ENCODE results near the gene RAB27B.
A peak's percentile ranks its signal among the peaks of the same experiment; 100 is the strongest.
"Not testable (repeated sequence)": the region's sequence is repeated elsewhere in the genome, so short reads cannot be mapped to it uniquely, and the experiment has no call there.

The RAB27B gene

GRCh38 chr18:54825601-54826344, 2.5 kb upstream of the RAB27B start:
- Histone ChIP-seq H3K4me1 (ENCODE audit: insufficient read depth, low read length) (peaks cover 9% of the 10 kb centered on the region), H2AFZ (ENCODE audit: low read depth, low read length) (no peak overlapping the region), H3K27me3 (ENCODE audit: insufficient read depth, low read length) (peaks cover 17% of the 10 kb centered on the region), H3K9me3 (ENCODE audit: low read length) (no peaks in the 10 kb centered on the region), H3K4me3 (ENCODE audit: low read length) (no peak overlapping the region), H3K36me3 (ENCODE audit: insufficient read depth, low read length) (no peaks in the 10 kb centered on the region)

DNA sequence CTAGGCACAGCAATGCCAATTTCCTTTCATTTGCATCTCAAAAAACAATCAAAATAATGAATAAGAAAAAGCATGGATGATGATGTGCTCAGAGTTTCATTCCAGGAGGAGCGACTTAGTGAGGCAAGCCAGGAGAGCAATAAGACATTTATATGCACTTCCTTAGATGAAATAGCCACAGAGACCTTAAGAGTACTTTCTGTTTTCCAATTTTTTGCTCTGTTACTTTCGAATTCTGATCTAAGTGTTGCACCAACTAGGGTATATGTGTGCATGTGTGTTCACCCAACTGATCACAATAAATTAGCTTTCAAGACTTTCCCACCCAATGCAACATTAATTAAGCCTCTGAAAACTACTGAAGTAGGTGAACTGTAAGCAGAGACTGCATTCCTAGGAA, 709 bp downstream of the RAB27B start:
- Histone ChIP-seq H3K4me3 (ENCODE audit: low read length) (peak overlapping the region; percentile 35), H2AFZ (ENCODE audit: low read depth, low read length) (peak overlapping the region; percentile 49), H3K36me3 (ENCODE audit: insufficient read depth, low read length) (no peaks in the 10 kb centered on the region), H3K4me1 (ENCODE audit: insufficient read depth, low read length) (peaks cover 9% of the 10 kb centered on the region), H3K9me3 (ENCODE audit: low read length) (peaks cover 5% of the 10 kb centered on the region), H3K27me3 (ENCODE audit: insufficient read depth, low read length) (peaks cover 17% of the 10 kb centered on the region)

GRCh38 chr18:54829856-54830255, 1.6 kb downstream of the RAB27B start:
- no peak overlapping the region for H3K4me3 ChIP-seq (ENCODE audit: low read length)
- no peaks in the 10 kb centered on the region for H3K36me3 ChIP-seq (ENCODE audit: insufficient read depth, low read length)
- peaks cover 14% of the 10 kb centered on the region for H3K27me3 ChIP-seq (ENCODE audit: insufficient read depth, low read length)
- peaks cover 9% of the 10 kb centered on the region for H3K4me1 ChIP-seq (ENCODE audit: insufficient read depth, low read length)
- H3K9me3 ChIP-seq (ENCODE audit: low read length) = peaks cover 5% of the 10 kb centered on the region
- no peak overlapping the region for H2AFZ ChIP-seq (ENCODE audit: low read depth, low read length)

DNA sequence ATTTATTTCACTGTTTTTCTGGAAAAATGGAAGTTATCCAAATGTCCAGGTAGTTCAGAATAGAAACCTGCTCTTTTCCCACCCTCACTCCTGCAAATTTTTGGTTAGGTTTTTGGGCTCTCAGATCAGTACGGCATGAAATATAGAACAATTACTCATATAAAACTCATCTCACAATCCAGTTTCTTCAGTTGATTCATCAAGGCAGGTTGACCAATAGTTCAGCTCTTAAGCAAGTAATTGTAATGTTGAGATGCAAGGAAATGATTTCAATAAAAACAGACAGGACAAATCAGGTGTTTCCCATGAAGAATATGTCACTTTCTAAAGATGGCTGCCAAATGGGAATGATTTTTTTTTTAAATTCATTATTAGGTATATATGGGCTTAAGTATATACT, 2.0 kb downstream of the RAB27B start:
- Histone ChIP-seq H3K9me3 (ENCODE audit: low read length) (peaks cover 5% of the 10 kb centered on the region), H3K4me3 (ENCODE audit: low read length) (no peak overlapping the region), H2AFZ (ENCODE audit: low read depth, low read length) (no peak overlapping the region), H3K36me3 (ENCODE audit: insufficient read depth, low read length) (no peaks in the 10 kb centered on the region), H3K4me1 (ENCODE audit: insufficient read depth, low read length) (peaks cover 9% of the 10 kb centered on the region), H3K27me3 (ENCODE audit: insufficient read depth, low read length) (peaks cover 14% of the 10 kb centered on the region)

GRCh38 chr18:54830866-54831265, 2.6 kb downstream of the RAB27B start:
- H3K4me3 ChIP-seq (ENCODE audit: low read length) = no peak overlapping the region
- H3K9me3 ChIP-seq (ENCODE audit: low read length) = peaks cover 5% of the 10 kb centered on the region
- H3K36me3 ChIP-seq (ENCODE audit: insufficient read depth, low read length) = no peaks in the 10 kb centered on the region
- peaks cover 9% of the 10 kb centered on the region for H3K4me1 ChIP-seq (ENCODE audit: insufficient read depth, low read length)
- peaks cover 14% of the 10 kb centered on the region for H3K27me3 ChIP-seq (ENCODE audit: insufficient read depth, low read length)
- H2AFZ ChIP-seq (ENCODE audit: low read depth, low read length) = no peak overlapping the region

GRCh38 chr18:54835944-54836343, 7.7 kb downstream of the RAB27B start:
- Histone ChIP-seq H3K36me3 (ENCODE audit: insufficient read depth, low read length) (no peaks in the 10 kb centered on the region), H3K9me3 (ENCODE audit: low read length) (peaks cover 5% of the 10 kb centered on the region), H3K4me1 (ENCODE audit: insufficient read depth, low read length) (no peaks in the 10 kb centered on the region), H2AFZ (ENCODE audit: low read depth, low read length) (no peak overlapping the region), H3K4me3 (ENCODE audit: low read length) (no peak overlapping the region), H3K27me3 (ENCODE audit: insufficient read depth, low read length) (no peaks in the 10 kb centered on the region)

DNA sequence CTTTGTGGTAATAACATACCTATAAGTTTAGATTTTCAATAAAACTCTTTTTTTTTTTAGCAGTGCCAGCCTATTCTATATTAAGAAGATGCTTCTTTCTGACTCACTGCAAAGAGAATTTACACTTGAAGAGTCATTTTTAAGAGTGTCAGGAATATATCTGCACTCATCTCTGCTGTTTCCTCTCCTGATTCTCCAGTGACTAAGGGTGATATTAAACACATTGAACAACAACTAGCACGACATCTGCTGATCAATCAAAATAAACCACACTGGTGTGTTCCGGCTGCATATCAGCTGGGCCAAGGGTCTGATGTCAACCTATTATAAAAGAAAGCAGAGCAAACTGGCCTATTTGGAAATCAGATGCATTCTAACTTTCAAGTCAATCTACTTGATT, 15.0 kb downstream of the RAB27B start:
- Histone ChIP-seq H2AFZ (ENCODE audit: low read depth, low read length) (no peak overlapping the region), H3K27me3 (ENCODE audit: insufficient read depth, low read length) (no peaks in the 10 kb centered on the region), H3K36me3 (ENCODE audit: insufficient read depth, low read length) (no peaks in the 10 kb centered on the region), H3K9me3 (ENCODE audit: low read length) (no peaks in the 10 kb centered on the region), H3K4me1 (ENCODE audit: insufficient read depth, low read length) (no peaks in the 10 kb centered on the region), H3K4me3 (ENCODE audit: low read length) (no peak overlapping the region)

- H2AFZ ChIP-seq (ENCODE audit: low read depth, low read length) = no peak overlapping the region
- no peaks in the 10 kb centered on the region for H3K4me1 ChIP-seq (ENCODE audit: insufficient read depth, low read length)
- H3K27me3 ChIP-seq (ENCODE audit: insufficient read depth, low read length) = no peaks in the 10 kb centered on the region
- H3K4me3 ChIP-seq (ENCODE audit: low read length) = no peak overlapping the region
- H3K36me3 ChIP-seq (ENCODE audit: insufficient read depth, low read length) = no peaks in the 10 kb centered on the region
- no peaks in the 10 kb centered on the region for H3K9me3 ChIP-seq (ENCODE audit: low read length)
These were observed 17.5 kb downstream of the RAB27B start for GRCh38 chr18:54845787-54846186.

DNA sequence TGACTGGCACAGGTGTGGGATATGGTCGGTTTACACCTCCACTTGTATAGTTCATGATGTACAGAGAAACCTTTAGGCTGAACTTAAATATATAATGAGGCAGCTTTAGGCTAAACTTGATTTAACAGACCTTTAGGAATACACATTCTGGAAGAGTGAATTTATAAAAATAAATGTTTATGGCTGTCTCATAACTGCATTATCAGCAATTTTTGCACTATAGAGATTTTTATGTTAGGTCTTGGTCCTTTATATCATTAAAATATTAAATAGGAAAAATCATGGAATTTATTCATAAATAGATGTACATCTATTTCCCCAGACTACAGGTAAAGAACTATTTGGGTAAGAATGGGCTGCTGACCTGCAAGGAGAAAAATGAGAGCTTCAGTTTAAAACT, 19.8 kb downstream of the RAB27B start:
- H3K36me3 ChIP-seq (ENCODE audit: insufficient read depth, low read length) = no peaks in the 10 kb centered on the region
- H3K9me3 ChIP-seq (ENCODE audit: low read length) = no peaks in the 10 kb centered on the region
- H3K4me1 ChIP-seq (ENCODE audit: insufficient read depth, low read length) = no peaks in the 10 kb centered on the region
- H2AFZ ChIP-seq (ENCODE audit: low read depth, low read length) = no peak overlapping the region
- no peak overlapping the region for H3K4me3 ChIP-seq (ENCODE audit: low read length)
- H3K27me3 ChIP-seq (ENCODE audit: insufficient read depth, low read length) = no peaks in the 10 kb centered on the region

GRCh38 chr18:54849683-54850082, 21.4 kb downstream of the RAB27B start:
- H3K4me1 ChIP-seq (ENCODE audit: insufficient read depth, low read length) = no peaks in the 10 kb centered on the region
- H3K36me3 ChIP-seq (ENCODE audit: insufficient read depth, low read length) = no peaks in the 10 kb centered on the region
- no peaks in the 10 kb centered on the region for H3K27me3 ChIP-seq (ENCODE audit: insufficient read depth, low read length)
- no peaks in the 10 kb centered on the region for H3K9me3 ChIP-seq (ENCODE audit: low read length)
- H3K4me3 ChIP-seq (ENCODE audit: low read length) = no peak overlapping the region
- H2AFZ ChIP-seq (ENCODE audit: low read depth, low read length) = no peak overlapping the region

DNA sequence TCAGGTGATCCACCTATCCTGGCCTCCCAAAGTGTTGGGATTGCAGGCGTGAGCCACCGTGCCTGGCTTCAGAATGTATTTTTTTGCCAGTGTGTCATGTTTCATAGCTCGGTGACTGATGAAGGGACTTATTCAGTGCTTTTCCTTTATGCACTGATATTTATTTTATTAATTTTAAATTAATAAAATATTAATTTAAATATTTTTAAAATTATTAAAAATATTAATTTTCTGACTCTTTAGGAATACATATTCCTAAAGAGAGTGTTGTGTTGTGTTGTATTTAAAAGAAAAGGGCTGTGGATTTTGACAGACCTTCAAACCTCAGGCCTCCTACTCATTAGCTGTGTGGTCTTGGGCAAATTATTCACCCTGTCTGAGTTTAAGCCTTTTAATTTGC, 22.3 kb downstream of the RAB27B start:
- Histone ChIP-seq H3K9me3 (ENCODE audit: low read length) (no peaks in the 10 kb centered on the region), H3K4me1 (ENCODE audit: insufficient read depth, low read length) (no peaks in the 10 kb centered on the region), H2AFZ (ENCODE audit: low read depth, low read length) (no peak overlapping the region), H3K36me3 (ENCODE audit: insufficient read depth, low read length) (no peaks in the 10 kb centered on the region), H3K27me3 (ENCODE audit: insufficient read depth, low read length) (no peaks in the 10 kb centered on the region), H3K4me3 (ENCODE audit: low read length) (no peak overlapping the region)

DNA sequence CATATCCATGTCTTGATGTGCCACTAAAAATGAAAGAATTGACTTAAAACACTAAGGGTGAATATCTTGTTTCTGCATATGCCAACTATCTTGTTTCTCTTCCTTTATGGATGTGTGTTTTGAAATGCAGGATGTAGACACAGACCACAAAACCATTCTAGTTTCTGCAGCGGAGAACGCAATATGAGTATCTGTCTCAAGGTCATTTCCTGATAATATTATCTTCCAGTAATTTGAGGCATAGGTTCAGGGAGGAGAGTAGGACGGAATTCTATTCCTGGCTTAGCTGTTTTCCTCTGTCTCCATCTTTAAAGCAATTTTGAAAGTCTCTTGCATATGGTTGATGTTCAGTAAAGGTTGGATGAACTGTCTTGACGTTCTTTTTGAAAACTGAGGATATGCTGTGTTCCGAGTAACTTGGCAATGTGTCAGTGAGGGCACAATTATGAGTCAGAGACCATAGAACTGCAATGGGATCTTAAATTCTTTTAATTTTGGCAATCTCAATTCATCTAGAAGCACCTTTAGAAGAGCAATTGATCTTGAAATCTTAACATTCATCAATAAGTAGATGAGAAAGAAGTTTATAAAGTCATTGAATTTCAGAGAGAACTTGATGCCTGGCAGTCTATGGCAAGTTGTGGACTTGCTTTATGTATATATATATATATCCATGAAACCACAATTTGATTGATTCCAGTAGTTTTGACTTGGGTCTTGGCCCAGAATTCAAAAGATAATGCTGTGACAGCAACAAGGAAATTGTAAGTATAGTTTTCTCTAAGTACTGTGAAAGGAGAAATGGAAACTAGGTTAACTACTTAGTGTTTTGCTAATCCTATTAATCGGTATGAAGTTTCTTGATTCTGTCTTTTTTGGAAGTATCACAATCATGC, 24.8 kb downstream of the RAB27B start:
- Histone ChIP-seq H3K4me1 (ENCODE audit: insufficient read depth, low read length) (no peaks in the 10 kb centered on the region), H3K36me3 (ENCODE audit: insufficient read depth, low read length) (no peaks in the 10 kb centered on the region), H2AFZ (ENCODE audit: low read depth, low read length) (no peak overlapping the region)

GRCh38 chr18:54855050-54855449, 26.8 kb downstream of the RAB27B start:
- not testable (repeated sequence) for H3K9me3 ChIP-seq (ENCODE audit: low read length); H3K27me3 ChIP-seq (ENCODE audit: insufficient read depth, low read length); H3K4me1 ChIP-seq (ENCODE audit: insufficient read depth, low read length); H2AFZ ChIP-seq (ENCODE audit: low read depth, low read length); H3K4me3 ChIP-seq (ENCODE audit: low read length); H3K36me3 ChIP-seq (ENCODE audit: insufficient read depth, low read length)

More for the DNA sequence above, 24.8 kb downstream of the RAB27B start:
- Histone ChIP-seq H3K9me3 (ENCODE audit: low read length) (no peaks in the 10 kb centered on the region), H3K4me3 (ENCODE audit: low read length) (no peak overlapping the region), H3K27me3 (ENCODE audit: insufficient read depth, low read length) (no peaks in the 10 kb centered on the region)
